Mucosa of stomach (tissue), 1 donor: ENCODE data around the gene BMPR1A.

Experiments used
- H3K27me3 ChIP-seq: one replicate; pipeline ENCODE4 v1.7.0; 2013; ENCODE audit warnings: mild to moderate bottlenecking, low read length; ENCODE audit not compliant: control insufficient read depth, insufficient read depth
- H3K36me3 ChIP-seq: one replicate; pipeline ENCODE4 v1.7.0; 2013; ENCODE audit warnings: low read length; ENCODE audit not compliant: control insufficient read depth, insufficient read depth
- H3K4me1 ChIP-seq: one replicate; pipeline ENCODE4 v1.7.0; 2013; ENCODE audit warnings: mild to moderate bottlenecking, low read length; ENCODE audit not compliant: control insufficient read depth, insufficient read depth
- H3K4me3 ChIP-seq: one replicate; pipeline ENCODE4 v1.7.0; 2013; ENCODE audit warnings: low read length
- H3K9ac ChIP-seq: one replicate; pipeline ENCODE4 v1.7.0; 2013; ENCODE audit warnings: mild to moderate bottlenecking, low read length, moderate library complexity
- H3K9me3 ChIP-seq: one replicate; pipeline ENCODE4 v1.7.0; 2013; ENCODE audit warnings: mild to moderate bottlenecking, low read length, moderate library complexity; ENCODE audit not compliant: control insufficient read depth
- donor health status: Pancreatic carcinoma.

The BMPR1A gene

GRCh38 chr10:86798025-86798424 lies 41.6 kb downstream of the BMPR1A start:
- no peak overlapping the region for H3K4me3 ChIP-seq
- no peaks in the 10 kb centered on the region for H3K9me3 ChIP-seq
- no peak overlapping the region for H3K9ac ChIP-seq
- H3K27me3 ChIP-seq, result no peaks in the 10 kb centered on the region
- no peaks in the 10 kb centered on the region for H3K4me1 ChIP-seq
- H3K36me3 ChIP-seq, result no peaks in the 10 kb centered on the region

- no peaks in the 10 kb centered on the region for H3K4me1 ChIP-seq
- no peaks in the 10 kb centered on the region for H3K9me3 ChIP-seq
- no peaks in the 10 kb centered on the region for H3K27me3 ChIP-seq
- no peak overlapping the region for H3K4me3 ChIP-seq
- no peaks in the 10 kb centered on the region for H3K36me3 ChIP-seq
- no peak overlapping the region for H3K9ac ChIP-seq
Observed at GRCh38 chr10:86798611-86799010, 42.2 kb downstream of the BMPR1A start.

GRCh38 chr10:86799188-86799845 lies 42.9 kb downstream of the BMPR1A start:
- Histone ChIP-seq H3K4me3 (no peak overlapping the region), H3K9ac (no peak overlapping the region), H3K27me3 (no peaks in the 10 kb centered on the region), H3K4me1 (no peaks in the 10 kb centered on the region), H3K9me3 (no peaks in the 10 kb centered on the region), H3K36me3 (no peaks in the 10 kb centered on the region)

GRCh38 chr10:86801995-86802394 lies 45.6 kb downstream of the BMPR1A start:
- H3K4me1 ChIP-seq, result no peaks in the 10 kb centered on the region
- no peaks in the 10 kb centered on the region for H3K9me3 ChIP-seq
- H3K9ac ChIP-seq, result no peak overlapping the region
- no peaks in the 10 kb centered on the region for H3K27me3 ChIP-seq
- H3K36me3 ChIP-seq, result no peaks in the 10 kb centered on the region
- H3K4me3 ChIP-seq, result no peak overlapping the region

- no peaks in the 10 kb centered on the region for H3K4me1 ChIP-seq
- H3K4me3 ChIP-seq, result no peak overlapping the region
- H3K27me3 ChIP-seq, result no peaks in the 10 kb centered on the region
- no peaks in the 10 kb centered on the region for H3K9me3 ChIP-seq
- no peak overlapping the region for H3K9ac ChIP-seq
- no peaks in the 10 kb centered on the region for H3K36me3 ChIP-seq
Observed at GRCh38 chr10:86802473-86803108, 46.2 kb downstream of the BMPR1A start.

- Histone ChIP-seq H3K27me3 (no peaks in the 10 kb centered on the region), H3K9ac (no peak overlapping the region), H3K4me3 (no peak overlapping the region), H3K36me3 (no peaks in the 10 kb centered on the region), H3K9me3 (no peaks in the 10 kb centered on the region), H3K4me1 (no peaks in the 10 kb centered on the region)
Observed at GRCh38 chr10:86803156-86803555, 46.7 kb downstream of the BMPR1A start.

- Histone ChIP-seq H3K9ac (no peak overlapping the region), H3K4me1 (no peaks in the 10 kb centered on the region), H3K9me3 (no peaks in the 10 kb centered on the region), H3K27me3 (no peaks in the 10 kb centered on the region), H3K4me3 (no peak overlapping the region), H3K36me3 (no peaks in the 10 kb centered on the region)
Observed at GRCh38 chr10:86804805-86805204, 48.4 kb downstream of the BMPR1A start.

GRCh38 chr10:86813101-86813500 lies 56.7 kb downstream of the BMPR1A start:
- no peak overlapping the region for H3K9ac ChIP-seq
- H3K4me1 ChIP-seq, result no peaks in the 10 kb centered on the region
- H3K9me3 ChIP-seq, result no peaks in the 10 kb centered on the region
- H3K4me3 ChIP-seq, result no peak overlapping the region
- no peaks in the 10 kb centered on the region for H3K27me3 ChIP-seq
- H3K36me3 ChIP-seq, result no peaks in the 10 kb centered on the region

- no peaks in the 10 kb centered on the region for H3K27me3 ChIP-seq
- H3K9ac ChIP-seq, result no peak overlapping the region
- no peaks in the 10 kb centered on the region for H3K9me3 ChIP-seq
- no peaks in the 10 kb centered on the region for H3K4me1 ChIP-seq
- no peaks in the 10 kb centered on the region for H3K36me3 ChIP-seq
- H3K4me3 ChIP-seq, result no peak overlapping the region
Observed at GRCh38 chr10:86813982-86814381, 57.6 kb downstream of the BMPR1A start.

GRCh38 chr10:86815035-86815617 lies 58.7 kb downstream of the BMPR1A start:
- no peaks in the 10 kb centered on the region for H3K9me3 ChIP-seq
- H3K9ac ChIP-seq, result no peak overlapping the region
- H3K4me1 ChIP-seq, result no peaks in the 10 kb centered on the region

GRCh38 chr10:86815640-86816039 lies 59.2 kb downstream of the BMPR1A start:
- no peak overlapping the region for H3K9ac ChIP-seq
- no peaks in the 10 kb centered on the region for H3K4me1 ChIP-seq
- H3K9me3 ChIP-seq, result no peaks in the 10 kb centered on the region
- H3K36me3 ChIP-seq, result no peaks in the 10 kb centered on the region
- no peaks in the 10 kb centered on the region for H3K27me3 ChIP-seq
- H3K4me3 ChIP-seq, result no peak overlapping the region

More at GRCh38 chr10:86815035-86815617, 58.7 kb downstream of the BMPR1A start:
- Histone ChIP-seq H3K36me3 (no peaks in the 10 kb centered on the region), H3K4me3 (no peak overlapping the region), H3K27me3 (no peaks in the 10 kb centered on the region)

GRCh38 chr10:86817246-86817645 lies 60.8 kb downstream of the BMPR1A start:
- no peaks in the 10 kb centered on the region for H3K9me3 ChIP-seq
- no peaks in the 10 kb centered on the region for H3K27me3 ChIP-seq
- no peak overlapping the region for H3K9ac ChIP-seq
- no peaks in the 10 kb centered on the region for H3K36me3 ChIP-seq
- H3K4me3 ChIP-seq, result no peak overlapping the region
- no peaks in the 10 kb centered on the region for H3K4me1 ChIP-seq
